GM21526 (cell line): ENCODE measurements around the gene LPAR2.
"Not testable (repeated sequence)": the region's sequence is repeated elsewhere in the genome, so short reads cannot be mapped to it uniquely, and the experiment has no call there.

Source experiments
- ATAC-seq: cut with Tn5 transposase; IDR thresholded peaks from one replicate; pipeline ENCODE4 v1.9.1; 2021; ENCODE audit warnings: moderate library complexity; ENCODE audit not compliant: unreplicated experiment, low FRiP score

Gene LPAR2

DNA sequence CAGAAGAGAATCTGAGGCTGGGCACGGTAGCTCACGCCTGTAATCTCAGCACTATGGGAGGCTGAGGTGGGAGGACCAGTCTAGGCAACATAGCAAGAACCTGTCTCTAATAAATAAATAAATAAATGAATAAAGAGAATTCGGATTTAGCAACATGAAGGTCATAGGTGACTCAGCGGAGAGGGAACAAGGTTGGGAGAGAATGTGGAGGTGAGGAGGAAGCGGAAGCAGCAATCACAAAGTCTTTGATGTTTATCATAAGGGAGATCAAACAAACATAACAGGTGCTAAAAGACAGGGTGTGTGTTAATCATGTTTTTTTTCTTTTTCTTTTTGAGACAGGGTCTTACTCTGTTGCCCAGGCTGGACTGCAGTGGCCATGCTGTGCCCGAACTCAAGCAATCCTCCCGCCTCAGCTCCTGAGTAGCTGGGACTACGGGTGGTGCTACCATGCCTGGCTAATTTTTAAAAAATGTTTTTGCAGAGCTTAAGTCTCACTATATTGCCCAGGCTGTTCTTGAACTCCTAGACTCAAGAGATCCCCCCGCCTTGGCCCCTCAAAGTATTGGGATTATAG, 25.8 kb downstream of the LPAR2 start:
- no peak for ATAC-seq

DNA sequence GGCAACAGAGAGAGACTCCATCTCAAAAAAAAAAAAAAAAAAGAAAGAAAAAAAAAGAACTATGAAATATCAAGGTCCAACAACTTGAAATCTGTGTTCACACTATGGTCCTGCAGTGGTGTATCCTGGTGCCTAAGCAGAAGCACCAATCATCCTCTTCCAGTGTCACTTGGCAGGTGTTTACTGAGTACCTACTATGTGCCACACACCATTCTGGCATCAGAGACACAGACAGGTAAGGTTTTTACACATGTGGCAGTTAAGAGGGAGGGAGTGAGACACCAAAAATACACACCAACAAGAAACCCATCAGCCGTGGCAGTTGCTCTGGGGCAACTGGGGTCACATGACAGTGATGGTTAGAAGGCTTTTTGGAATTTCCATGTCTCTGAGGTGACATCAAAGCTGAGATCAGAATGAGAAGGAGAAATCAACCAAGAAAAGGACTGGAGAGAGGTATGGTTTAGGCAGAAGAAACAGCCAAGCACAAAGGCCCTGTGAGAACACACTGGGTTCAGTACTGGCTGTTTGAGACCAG, 27.2 kb downstream of the LPAR2 start:
- no peak for ATAC-seq

DNA sequence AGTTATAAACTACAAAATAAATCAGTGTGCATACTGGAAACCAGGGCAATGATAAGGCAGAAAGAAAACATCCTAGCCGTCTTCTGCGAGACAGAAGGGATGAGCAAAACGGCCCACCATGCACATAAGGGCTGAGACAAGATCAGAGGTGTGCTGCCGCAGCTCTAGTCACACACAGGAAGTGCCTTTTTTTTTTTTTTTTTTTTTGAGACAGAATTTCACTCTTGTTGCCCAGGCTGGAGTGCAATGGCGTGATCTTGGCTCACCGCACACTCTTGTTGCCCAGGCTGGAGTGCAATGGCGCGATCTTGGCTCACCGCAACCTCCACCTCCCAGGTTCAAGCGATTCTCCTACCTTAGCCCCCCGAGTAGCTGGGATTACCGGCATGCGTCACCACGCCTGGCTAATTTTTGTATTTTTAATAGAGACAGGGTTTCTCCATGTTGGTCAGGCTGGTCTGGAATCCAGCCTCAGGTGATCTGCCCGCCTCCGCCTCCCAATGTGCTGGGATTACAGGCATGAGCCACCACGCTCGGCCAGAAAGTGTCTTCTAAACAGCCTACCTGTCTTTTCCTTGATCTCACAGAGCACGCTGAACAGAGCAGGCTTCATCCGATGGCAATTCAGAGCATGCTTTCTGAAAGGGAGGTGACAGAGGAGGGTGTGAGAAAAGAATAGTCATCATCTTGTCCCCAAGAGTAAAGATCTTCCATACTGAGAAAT, 29.1 kb downstream of the LPAR2 start:
- ATAC-seq, result not testable (repeated sequence)

DNA sequence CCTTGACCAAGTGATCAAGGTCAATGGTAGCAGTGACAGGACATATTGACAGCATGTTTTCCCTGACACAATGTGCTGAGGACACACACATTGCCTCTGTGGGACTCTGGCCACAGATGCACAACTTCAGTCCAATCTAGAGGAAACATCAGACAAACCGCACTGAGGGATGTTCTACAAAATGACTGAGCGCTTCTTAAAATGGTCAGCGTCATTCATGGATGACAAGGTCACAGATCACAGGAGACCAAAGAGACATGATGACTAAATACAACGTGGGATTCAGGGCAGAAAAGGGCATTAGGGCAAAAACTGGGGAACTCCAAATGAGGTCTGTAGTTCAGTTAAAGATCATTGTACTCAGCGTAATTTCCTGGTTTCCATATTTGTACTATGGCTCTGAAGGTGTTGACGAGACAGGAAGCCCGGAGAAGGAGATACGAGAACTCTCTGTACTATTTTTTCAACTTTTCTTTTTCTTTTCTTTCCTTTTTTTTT, 30.2 kb downstream of the LPAR2 start:
- ATAC-seq, result peak; percentile 46

DNA sequence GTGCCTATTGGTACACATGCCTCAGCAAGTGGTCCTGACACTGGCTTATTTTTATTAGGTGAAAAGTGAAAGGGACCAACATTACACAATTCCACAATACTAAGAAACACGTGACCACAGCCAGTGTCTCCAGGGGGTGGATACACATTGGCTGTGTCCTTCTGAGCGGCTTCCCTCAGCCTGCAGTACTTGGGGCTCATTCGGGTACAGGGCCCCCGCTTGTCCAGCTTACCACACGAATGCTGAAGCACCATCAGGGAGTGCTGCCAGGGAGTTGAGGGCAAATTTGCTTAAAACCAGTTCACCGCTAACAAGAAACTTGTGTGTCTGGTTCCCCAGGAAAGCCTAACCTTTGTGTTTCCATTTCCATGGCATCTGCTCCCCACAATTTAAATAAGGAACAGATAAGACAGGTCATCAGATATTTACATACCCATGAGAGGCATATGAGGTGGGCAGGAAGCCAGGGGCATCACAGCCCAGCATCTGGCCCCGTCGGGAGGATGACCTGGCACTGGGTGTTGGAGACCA, 32.8 kb downstream of the LPAR2 start:
- ATAC-seq, result no peak

DNA sequence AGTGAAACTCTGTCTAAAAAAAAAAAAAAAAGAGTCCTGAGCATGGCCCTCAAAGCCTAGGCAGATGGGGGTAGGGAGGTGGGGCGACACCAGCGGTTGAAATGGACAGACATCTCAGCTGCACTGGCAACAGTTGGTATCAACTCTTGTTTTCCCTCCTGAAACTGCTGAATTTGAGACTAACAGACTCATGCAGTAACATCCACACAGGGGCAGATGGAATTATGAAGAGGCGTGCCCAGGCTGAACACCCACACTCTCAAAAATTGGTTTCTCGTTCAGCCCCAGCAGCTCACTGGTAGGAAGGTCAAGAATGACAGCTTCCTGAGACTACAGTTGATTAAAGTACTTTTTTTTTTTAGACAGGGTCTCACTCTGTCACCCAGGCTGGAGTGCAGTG, 33.6 kb downstream of the LPAR2 start:
- ATAC-seq, result no peak

DNA sequence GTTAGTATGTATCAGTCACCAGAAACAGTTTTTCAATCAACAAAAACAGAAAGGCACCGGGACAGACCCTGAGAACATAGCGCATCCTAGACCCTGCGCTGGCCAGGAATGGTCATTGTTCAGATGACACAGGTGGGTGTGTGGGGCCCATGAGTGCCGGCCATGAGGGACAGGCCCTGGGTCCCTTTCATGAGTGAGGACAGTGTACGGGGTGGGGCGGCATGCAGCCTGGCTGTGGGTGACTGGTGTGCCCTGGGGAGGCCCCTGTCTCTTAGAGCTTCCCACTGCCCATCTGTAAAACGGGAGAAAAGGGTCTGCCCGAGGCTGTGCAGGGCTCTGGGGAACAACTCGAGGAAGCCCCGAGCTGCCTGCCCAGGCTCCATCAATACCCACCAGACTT, 35.3 kb downstream of the LPAR2 start:
- no peak for ATAC-seq

DNA sequence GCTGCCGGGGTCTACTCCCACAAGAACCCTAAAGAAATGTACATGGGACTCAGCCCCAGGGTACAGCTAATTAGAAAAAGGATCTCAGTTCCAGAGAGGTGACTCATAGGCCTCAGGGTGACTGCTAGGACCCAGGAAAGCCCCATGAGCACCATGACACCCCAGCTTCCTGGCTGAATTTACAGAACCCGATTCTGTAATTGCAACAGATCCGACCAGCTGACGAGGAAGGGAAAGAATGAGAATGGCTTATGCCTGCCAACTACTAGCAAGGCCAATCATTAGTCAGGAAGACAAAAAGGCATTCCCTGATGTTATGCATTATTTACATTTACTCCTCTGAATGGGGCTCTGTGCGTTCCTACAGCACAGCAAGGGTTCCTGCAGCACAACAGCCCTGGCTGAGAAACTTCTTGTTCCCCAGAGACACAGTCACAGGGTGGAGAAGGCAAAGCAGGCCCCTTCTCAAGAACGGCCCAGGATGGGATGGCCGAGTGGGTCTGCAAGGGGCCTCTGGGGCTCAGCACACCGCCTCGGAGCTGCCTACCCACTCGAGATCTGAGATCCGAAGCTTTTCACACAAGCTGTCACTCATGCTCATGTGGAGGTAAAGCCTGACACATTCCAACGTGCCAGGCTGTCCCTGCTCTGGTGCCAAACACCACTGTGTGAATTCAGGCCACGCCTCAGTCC, 36.7 kb downstream of the LPAR2 start:
- no peak for ATAC-seq

DNA sequence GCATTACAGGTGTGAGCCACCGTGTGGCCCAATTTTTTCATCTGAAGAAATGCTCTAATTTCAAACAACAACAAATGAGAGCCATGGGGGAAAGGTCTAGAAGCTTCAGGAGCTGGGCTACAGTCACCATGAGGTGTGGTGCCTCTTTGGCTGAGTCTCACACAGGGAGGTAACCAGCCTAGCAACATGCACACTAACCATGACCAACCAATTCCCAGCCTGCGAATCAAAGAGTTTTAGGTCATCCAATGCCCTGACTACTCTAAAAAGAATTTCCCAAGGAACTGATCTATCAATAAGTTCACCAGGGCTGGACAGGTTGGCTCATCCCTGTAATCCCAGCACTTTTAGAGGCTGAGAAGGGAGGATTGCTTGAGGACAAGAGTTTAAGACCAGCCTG, 39.5 kb downstream of the LPAR2 start:
- ATAC-seq, result no peak

DNA sequence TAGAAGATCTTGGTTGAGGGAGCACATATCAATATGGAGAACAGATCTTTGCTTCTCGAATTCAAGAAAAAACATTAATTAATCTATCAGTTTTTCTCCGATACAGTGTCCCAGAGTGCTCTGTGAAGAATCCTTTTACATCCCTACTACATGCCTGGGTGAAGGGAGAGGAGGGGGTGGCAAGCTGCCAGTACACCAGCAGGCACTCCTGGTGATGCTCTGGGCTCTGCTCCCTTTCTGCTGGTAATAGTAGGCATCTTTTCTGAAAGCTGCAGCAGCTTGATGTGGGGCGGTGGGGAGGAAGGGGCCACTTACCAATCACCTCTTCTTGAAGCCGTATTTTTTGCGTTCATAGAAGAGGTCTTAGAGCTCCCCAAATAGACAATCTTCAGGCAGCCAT, 40.2 kb downstream of the LPAR2 start:
- ATAC-seq, result no peak

DNA sequence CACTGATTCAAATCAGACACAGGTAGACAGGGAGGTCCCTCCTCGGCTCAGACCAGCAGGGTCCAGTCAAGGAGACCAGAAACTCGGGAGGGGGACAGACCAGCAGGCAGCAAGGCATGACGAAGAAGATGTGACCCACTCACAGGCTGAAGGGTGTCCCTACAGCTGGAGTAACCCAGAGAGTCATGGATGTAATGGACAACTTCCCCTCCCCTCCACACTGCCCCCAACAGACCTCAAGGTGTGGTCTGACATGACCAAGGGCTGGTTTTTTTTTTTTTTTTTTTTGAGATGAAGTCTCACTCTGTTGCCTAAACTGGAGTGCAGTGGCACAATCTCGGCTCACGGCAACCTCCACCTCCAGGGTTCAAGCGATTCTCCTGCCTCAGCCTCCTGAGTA, 43.7 kb downstream of the LPAR2 start:
- no peak for ATAC-seq

DNA sequence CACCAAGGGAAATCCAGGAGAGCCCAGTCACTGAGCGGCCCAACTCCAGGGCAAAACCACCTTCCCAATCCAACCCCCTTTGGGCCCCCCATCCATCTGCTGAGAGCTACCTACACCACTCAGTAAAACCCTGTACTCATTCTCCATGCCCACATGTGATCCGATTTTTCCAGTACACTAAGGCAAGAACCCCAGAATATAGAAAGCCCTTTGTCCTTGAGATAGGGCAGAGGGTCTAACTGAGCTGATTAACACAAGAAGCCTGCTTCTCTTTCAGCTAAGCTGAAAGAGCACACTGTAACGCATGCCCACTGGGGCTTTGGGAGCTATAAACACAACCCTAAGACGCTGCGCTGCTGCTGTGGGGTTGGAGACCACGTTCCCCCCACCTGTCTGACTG, 45.5 kb downstream of the LPAR2 start:
- no peak for ATAC-seq

DNA sequence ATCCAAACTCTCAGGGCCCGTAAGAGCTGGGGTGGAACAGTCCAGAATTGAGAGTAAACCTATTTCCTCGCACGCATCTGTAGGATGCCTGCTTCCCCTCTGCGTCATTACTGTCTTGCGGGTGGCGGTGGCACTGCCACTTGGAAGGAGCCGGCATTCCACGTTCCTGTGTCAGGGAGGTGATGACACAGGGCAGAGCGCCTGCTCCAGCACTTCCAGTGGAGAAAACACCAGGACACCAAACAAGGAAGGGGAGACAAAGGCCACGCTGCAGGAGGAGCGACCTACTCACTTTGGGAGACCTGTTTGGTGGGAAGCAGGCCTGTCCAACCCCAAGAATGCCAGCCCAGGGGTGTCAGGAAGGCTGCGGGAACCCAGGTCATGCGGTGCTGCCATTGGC, 46.6 kb downstream of the LPAR2 start:
- ATAC-seq, result no peak

DNA sequence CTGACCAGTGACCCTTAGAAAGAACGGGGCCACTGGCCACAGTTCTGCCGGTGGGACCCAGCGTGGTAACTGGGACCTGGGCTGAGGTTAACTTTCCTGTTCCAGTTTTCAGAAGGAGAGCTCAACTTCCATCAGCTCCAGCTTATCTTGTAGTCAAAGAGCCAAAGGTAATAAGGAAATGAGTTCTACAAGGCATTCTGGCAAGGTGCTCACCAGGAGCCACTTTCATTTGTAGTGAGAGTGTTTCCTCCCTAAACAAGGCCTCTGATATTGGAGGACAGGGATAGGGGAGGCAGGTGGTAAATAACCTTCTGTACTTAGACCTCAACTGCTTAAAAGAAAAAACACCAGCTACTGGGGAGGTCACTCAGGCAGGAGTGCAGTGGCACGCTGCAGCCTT, 47.6 kb downstream of the LPAR2 start:
- no peak for ATAC-seq

DNA sequence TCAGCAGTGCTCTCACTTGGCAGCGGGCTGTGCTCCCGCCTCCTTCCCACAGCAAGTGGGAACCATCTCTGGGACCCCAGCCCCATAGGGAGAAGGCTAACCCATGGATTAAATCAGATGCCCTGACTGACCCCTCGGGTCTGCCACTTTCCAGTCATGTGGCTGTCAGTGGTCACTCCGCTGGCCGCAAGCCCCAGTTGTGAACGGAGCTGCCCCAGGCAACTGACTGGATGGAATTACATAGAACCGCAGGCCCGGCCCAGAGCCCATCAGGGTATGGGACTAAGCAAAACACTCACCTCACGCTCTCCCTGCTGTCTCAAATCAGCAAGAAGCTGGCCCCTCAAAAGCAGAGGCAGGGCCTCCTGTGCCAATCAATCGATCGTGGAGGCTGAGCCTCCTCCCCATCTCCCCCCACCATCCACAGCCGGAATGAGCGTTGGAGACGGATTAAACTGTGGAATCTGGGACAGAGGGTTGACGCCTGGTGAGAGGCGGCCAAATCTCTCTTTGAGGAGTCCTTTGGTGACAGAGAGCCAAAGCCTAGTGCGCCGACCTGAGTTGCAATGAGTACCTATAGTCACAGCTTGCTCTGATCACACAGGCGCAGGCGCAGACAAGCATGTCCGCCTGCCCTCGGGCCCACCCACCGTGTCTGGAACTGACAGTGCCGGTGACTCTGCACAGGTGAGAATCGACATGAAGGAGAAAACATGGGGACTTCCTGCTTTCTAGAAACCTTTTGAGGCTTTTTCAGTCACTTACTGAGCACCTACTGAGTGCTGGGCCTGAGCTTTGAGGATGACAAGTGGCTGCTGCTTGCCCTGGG, 48.3 kb downstream of the LPAR2 start:
- no peak for ATAC-seq

DNA sequence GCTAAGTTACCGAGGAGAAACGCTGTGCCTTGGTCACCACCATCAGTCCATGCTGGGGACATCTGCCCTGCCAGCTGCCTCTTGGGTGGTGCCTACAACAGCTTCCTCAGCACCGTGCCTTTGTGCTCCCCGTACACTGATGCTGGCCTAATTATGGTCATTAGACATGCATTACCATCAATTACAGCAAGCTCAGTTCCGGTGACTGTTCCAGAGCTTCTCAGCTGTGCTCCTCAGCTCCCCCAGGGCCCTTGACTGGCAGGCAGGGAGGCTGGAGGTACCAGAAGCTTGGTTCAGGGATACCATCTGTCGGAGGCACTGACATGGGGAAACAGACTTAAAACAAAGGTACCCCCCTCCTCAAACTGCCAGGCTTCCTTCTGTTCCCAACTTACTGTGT, 49.8 kb downstream of the LPAR2 start:
- ATAC-seq, result no peak

DNA sequence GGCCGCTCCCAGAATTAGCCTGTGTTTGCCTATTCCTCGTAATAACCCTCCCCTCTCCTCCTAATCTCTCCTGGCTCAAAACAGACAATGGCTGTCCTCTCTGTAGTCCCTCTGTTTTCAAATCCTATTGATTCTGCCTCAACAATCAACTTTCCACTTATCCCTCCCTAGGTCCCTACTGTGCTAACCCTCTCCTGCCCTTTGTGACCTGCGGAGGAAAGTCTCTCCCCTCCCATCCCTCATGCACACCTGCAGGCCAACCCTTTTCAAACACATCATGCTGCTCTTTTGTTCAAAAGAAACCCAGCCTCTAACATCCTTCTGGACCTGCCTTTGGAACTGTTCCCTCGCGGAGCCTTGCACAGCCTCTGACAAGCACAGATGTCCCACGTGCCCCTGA, 52.6 kb downstream of the LPAR2 start:
- ATAC-seq, result no peak
